OCI-LY7 (cell line): ENCODE data around the gene AHSP.

Experiments used
- EZH2phosphoT487 ChIP-seq: fragments of 200-600 bp; sonication (generic); IDR thresholded peaks from 2 replicates; pipeline ENCODE4 v1.6.1; 2018; ENCODE audit warnings: low read depth, borderline replicate concordance, mild to moderate bottlenecking, mixed run types, antibody characterized with exemption, low read length, moderate library complexity, mixed read lengths
- TF ChIP-seq, protein P1 (sequence below): fragments of 200-600 bp; sonication (generic); conservative IDR thresholded peaks from 2 replicates; pipeline ENCODE4 v1.5.1; 2014; ENCODE audit warnings: mild to moderate bottlenecking, antibody characterized with exemption, low read length, moderate library complexity, mixed read lengths

- TF ChIP-seq, protein P1, sequence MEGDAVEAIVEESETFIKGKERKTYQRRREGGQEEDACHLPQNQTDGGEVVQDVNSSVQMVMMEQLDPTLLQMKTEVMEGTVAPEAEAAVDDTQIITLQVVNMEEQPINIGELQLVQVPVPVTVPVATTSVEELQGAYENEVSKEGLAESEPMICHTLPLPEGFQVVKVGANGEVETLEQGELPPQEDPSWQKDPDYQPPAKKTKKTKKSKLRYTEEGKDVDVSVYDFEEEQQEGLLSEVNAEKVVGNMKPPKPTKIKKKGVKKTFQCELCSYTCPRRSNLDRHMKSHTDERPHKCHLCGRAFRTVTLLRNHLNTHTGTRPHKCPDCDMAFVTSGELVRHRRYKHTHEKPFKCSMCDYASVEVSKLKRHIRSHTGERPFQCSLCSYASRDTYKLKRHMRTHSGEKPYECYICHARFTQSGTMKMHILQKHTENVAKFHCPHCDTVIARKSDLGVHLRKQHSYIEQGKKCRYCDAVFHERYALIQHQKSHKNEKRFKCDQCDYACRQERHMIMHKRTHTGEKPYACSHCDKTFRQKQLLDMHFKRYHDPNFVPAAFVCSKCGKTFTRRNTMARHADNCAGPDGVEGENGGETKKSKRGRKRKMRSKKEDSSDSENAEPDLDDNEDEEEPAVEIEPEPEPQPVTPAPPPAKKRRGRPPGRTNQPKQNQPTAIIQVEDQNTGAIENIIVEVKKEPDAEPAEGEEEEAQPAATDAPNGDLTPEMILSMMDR: no peak
- no peak for TF ChIP-seq EZH2phosphoT487
Measured at GRCh38 chr16:31519759-31520431, 7.8 kb upstream of the AHSP start.
